Natural killer cell (primary cell): ENCODE results near the gene RCAN3. TPM values are rescaled to one million over a fixed set of nuclear protein-coding genes. Genes with fewer than 3 reads are reported as not detected.

Experiments
- ATAC-seq, 3 donors: fragments of 150-1000 bp in 2 of 3; fragments of 200-7000 bp in 1 of 3; cut with Tn5 transposase; 1 replicate in 1 of 3; 2 replicates in 2 of 3; pipeline ENCODE4 v1.10.0; 2021; ENCODE audit warnings: mild to moderate bottlenecking in 2 of 3, moderate library complexity in 2 of 3
- DNase-seq, 2 donors: peaks; one replicate each; pipeline versions ENCODE4 v3.0.0 to v3.0.0-alpha.2; 2013 to 2021; ENCODE audit warnings: mixed read lengths in 1 of 2
- H3K27ac ChIP-seq: one replicate; pipeline ENCODE4 v1.5.1; 2013; ENCODE audit warnings: mild to moderate bottlenecking, low read length
- H3K27me3 ChIP-seq: one replicate; pipeline ENCODE4 v1.6.1; 2013; ENCODE audit warnings: low read length; ENCODE audit not compliant: control insufficient read depth, insufficient read depth
- H3K36me3 ChIP-seq: one replicate; pipeline ENCODE4 v1.6.1; 2013; ENCODE audit warnings: low read length; ENCODE audit not compliant: control insufficient read depth, insufficient read depth
- H3K4me1 ChIP-seq: one replicate; pipeline ENCODE4 v1.6.1; 2013; ENCODE audit warnings: low read length; ENCODE audit not compliant: control insufficient read depth, insufficient read depth
- H3K4me3 ChIP-seq: one replicate; pipeline ENCODE4 v1.5.1; 2013; ENCODE audit warnings: low read length
- H3K9me3 ChIP-seq: one replicate; pipeline ENCODE4 v1.6.1; 2013; ENCODE audit warnings: low read length; ENCODE audit not compliant: control insufficient read depth, insufficient read depth
- H3K27ac Mint-ChIP-seq, 2 donors: one replicate each; pipeline ENCODE4 v1.8.0; 2022; ENCODE audit warnings: mild to moderate bottlenecking in 2 of 2, mixed read lengths in 2 of 2, moderate library complexity in 1 of 2
- H3K27me3 Mint-ChIP-seq, 2 donors: one replicate each; pipeline ENCODE4 v1.8.0; 2022; ENCODE audit warnings: low read depth in 2 of 2, mixed read lengths in 2 of 2
- H3K36me3 Mint-ChIP-seq: one replicate; pipeline ENCODE4 v1.8.0; 2022; ENCODE audit warnings: mixed read lengths
- H3K4me1 Mint-ChIP-seq, 2 donors: one replicate each; pipeline ENCODE4 v1.8.0; 2022; ENCODE audit warnings: mixed read lengths in 2 of 2
- H3K4me3 Mint-ChIP-seq: one replicate; pipeline ENCODE4 v1.8.0; 2022; ENCODE audit warnings: mild to moderate bottlenecking, moderate library complexity, mixed read lengths
- H3K9me3 Mint-ChIP-seq, 2 donors: one replicate each; pipeline ENCODE4 v1.8.0; 2022; ENCODE audit warnings: mixed read lengths in 2 of 2
- WGBS: methylation state at CpG from one replicate; pipeline ENCODE4 v1.1.7; 2013; ENCODE audit warnings: missing lambda C conversion rate; ENCODE audit not compliant: insufficient coverage; 5-methylcytosine and 5-hydroxymethylcytosine counted together
- intact Hi-C: fragments of 100-400 bp; cut with micrococcal nuclease; formaldehyde crosslinking; loops from one replicate; pipeline ENCODE4 v1.14.2; 2022
- total RNA-seq, 4 donors: library from RNA; stranded (reverse); fragments of 120-200 nt in 1 of 4; gene quantifications; one replicate each; pipeline versions ENCODE4 v1.2.3 to v1.2.4, GENCODE V29; 2013 to 2022
- TF ChIP-seq, protein P1 (sequence below): fragments of 200-600 bp; IDR thresholded peaks from one replicate; pipeline ENCODE4 v1.8.0; 2022; ENCODE audit warnings: antibody characterized with exemption

Gene RCAN3
- total RNA-seq, 3 donors from 2014 or later (not counting 1 experiment from before 2014, with no cell fraction given) = 4.5 to 8.1 (median 7.9) TPM

- Mint-ChIP-seq H3K27ac (no peak overlapping the region), H3K4me1 (no peaks in the 10 kb centered on the region)
Observed at GRCh38 chr1:24472527-24473251, 29.9 kb upstream of the RCAN3 start.

DNA sequence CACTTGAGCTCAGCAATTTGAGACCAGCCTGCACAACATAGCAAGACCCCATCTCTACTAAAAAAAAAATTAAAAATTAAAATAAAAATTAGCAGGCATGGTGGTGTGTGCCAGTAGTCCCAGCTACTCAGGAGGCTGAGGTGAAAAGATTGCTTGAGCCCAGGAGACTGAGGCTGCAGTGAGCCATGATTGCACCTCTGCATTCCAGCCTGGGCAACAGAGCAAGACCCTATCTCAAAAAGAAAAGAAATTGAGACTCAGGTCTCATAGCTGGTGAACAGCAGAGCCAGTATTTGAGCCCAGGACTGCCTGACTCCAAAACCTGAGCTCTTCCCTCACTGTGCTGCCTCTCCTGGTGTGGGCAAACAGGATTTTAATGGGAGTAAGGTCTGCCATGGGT, 28.4 kb upstream of the RCAN3 start:
- ATAC-seq (no peak), DNase-seq (no peak)
- Mint-ChIP-seq H3K4me3 (no peak overlapping the region), H3K27ac (no peak overlapping the region), H3K27me3 (no peaks in the 10 kb centered on the region), H3K9me3 (no peaks in the 10 kb centered on the region), H3K4me1 (no peaks in the 10 kb centered on the region), H3K36me3 (peaks cover 7% of the 10 kb centered on the region)
- no peak overlapping the region for H3K27ac ChIP-seq
- H3K36me3 ChIP-seq = peaks cover 2% of the 10 kb centered on the region
- no peaks in the 10 kb centered on the region for H3K4me1 ChIP-seq
- TF ChIP-seq, protein P1, sequence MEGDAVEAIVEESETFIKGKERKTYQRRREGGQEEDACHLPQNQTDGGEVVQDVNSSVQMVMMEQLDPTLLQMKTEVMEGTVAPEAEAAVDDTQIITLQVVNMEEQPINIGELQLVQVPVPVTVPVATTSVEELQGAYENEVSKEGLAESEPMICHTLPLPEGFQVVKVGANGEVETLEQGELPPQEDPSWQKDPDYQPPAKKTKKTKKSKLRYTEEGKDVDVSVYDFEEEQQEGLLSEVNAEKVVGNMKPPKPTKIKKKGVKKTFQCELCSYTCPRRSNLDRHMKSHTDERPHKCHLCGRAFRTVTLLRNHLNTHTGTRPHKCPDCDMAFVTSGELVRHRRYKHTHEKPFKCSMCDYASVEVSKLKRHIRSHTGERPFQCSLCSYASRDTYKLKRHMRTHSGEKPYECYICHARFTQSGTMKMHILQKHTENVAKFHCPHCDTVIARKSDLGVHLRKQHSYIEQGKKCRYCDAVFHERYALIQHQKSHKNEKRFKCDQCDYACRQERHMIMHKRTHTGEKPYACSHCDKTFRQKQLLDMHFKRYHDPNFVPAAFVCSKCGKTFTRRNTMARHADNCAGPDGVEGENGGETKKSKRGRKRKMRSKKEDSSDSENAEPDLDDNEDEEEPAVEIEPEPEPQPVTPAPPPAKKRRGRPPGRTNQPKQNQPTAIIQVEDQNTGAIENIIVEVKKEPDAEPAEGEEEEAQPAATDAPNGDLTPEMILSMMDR = no peak
- no peaks in the 10 kb centered on the region for H3K27me3 ChIP-seq
- no peaks in the 10 kb centered on the region for H3K9me3 ChIP-seq
- intact Hi-C loops = no loop called here
- no peak overlapping the region for H3K4me3 ChIP-seq

More at GRCh38 chr1:24472527-24473251, 29.9 kb upstream of the RCAN3 start:
- Histone ChIP-seq H3K4me1 (no peaks in the 10 kb centered on the region), H3K27me3 (no peaks in the 10 kb centered on the region), H3K4me3 (no peak overlapping the region), H3K9me3 (no peaks in the 10 kb centered on the region), H3K27ac (no peak overlapping the region), H3K36me3 (peaks cover 5% of the 10 kb centered on the region)
- WGBS = 97% methylated on average over 11 of the region's 11 CpGs
- intact Hi-C loops = no loop called here
- ATAC-seq (no peak), DNase-seq (no peak)
- no peaks in the 10 kb centered on the region for H3K27me3 Mint-ChIP-seq
- H3K4me3 Mint-ChIP-seq = no peak overlapping the region
- TF ChIP-seq, protein P1 = no peak
- peaks cover 7% of the 10 kb centered on the region for H3K36me3 Mint-ChIP-seq
- H3K9me3 Mint-ChIP-seq = no peaks in the 10 kb centered on the region

DNA sequence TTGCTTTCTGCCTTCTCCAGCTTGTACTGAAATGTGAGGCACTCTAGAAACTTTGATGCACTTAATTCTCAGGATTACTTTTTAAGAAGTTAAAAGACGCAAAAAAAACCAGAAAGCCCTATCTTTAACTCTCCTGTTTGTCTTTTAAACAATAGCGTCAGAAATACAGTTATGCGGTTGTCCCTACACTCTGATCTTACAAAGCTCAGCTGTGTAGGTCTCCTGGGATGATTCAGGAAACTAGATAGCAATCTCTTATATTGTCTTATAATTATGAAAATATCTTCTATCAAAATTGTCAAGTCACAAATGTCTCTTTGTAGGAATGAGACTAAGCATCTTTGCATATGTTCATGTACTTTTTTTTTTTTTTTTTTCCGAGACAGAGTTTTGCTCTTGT, 26.9 kb upstream of the RCAN3 start:
- H3K4me1 Mint-ChIP-seq = no peaks in the 10 kb centered on the region
- Histone ChIP-seq H3K4me1 (peaks cover 4% of the 10 kb centered on the region), H3K27ac (no peak overlapping the region), H3K9me3 (no peaks in the 10 kb centered on the region), H3K4me3 (no peak overlapping the region), H3K36me3 (no peaks in the 10 kb centered on the region), H3K27me3 (no peaks in the 10 kb centered on the region)
- H3K4me3 Mint-ChIP-seq = no peak overlapping the region
- H3K27me3 Mint-ChIP-seq = no peaks in the 10 kb centered on the region
- no peak for ATAC-seq
- no peak overlapping the region for H3K27ac Mint-ChIP-seq
- H3K36me3 Mint-ChIP-seq = no peaks in the 10 kb centered on the region
- peak in 1 of 2 donors; percentile 40 for DNase-seq
- TF ChIP-seq, protein P1 = no peak
- 77% methylated on average over 1 of the region's 4 CpGs for WGBS
- intact Hi-C loops = no loop called here
- H3K9me3 Mint-ChIP-seq = no peaks in the 10 kb centered on the region

DNA sequence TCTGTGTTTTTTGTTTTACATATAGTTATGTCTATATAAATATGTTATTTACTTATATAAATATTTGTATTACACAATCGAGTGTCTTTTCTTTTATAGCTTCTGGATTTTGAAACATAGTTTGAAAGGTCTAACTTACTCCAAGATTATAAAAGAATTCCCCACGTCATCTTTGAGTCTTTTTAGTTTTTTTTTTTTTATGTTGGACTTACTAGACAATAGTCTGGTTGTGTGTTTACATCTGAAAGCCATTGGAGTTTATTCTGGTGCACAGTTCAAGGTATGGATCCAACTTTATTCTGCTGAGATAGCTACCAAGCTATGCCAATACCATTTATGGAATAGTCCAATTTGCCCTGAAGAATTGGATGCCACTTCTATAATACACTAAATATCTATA, 26.1 kb upstream of the RCAN3 start:
- Histone ChIP-seq H3K9me3 (no peaks in the 10 kb centered on the region), H3K4me3 (no peak overlapping the region), H3K4me1 (peaks cover 13% of the 10 kb centered on the region), H3K36me3 (no peaks in the 10 kb centered on the region), H3K27me3 (no peaks in the 10 kb centered on the region), H3K27ac (no peak overlapping the region)
- TF ChIP-seq, protein P1 = no peak
- ATAC-seq (no peak), DNase-seq (no peak)
- no peaks in the 10 kb centered on the region for H3K9me3 Mint-ChIP-seq
- no CpG with 5 or more reads among the region's 2 CpGs for WGBS
- H3K36me3 Mint-ChIP-seq = no peaks in the 10 kb centered on the region
- H3K27ac Mint-ChIP-seq = no peak overlapping the region
- peaks cover 8 to 9% of the 10 kb centered on the region in 2 donors for H3K4me1 Mint-ChIP-seq
- no peaks in the 10 kb centered on the region for H3K27me3 Mint-ChIP-seq
- intact Hi-C loops = no loop called here
- H3K4me3 Mint-ChIP-seq = no peak overlapping the region
